ENCODE results near the gene GNPTG. TPM values are rescaled to one million over a fixed set of nuclear protein-coding genes. Genes with fewer than 3 reads are reported as not detected.
A peak's percentile ranks its signal among the peaks of the same experiment; 100 is the strongest.

GNPTG gene
- total RNA-seq, 1 experiment from 2014 or later: 40.6 TPM

- no peak overlapping the region for H3K27ac ChIP-seq
- H4K20me1 ChIP-seq (ENCODE audit: insufficient read depth): peaks cover 9% of the 10 kb centered on the region; the same call in 1 of the 2 replicates
- no peak for DNase-seq
- H3K36me3 ChIP-seq (ENCODE audit: low read depth): no peaks in the 10 kb centered on the region
- BruUV-seq (replicated peaks): no TSS peak
- POLR2A ChIA-PET (ENCODE audit: unreplicated experiment): no interaction called here
- peak overlapping the region; percentile 71; the same call in 1 of the 2 replicates for H2AFZ ChIP-seq
- intact Hi-C loops (cut with micrococcal nuclease; ENCODE audit: unreplicated experiment): no loop called here
- H3K9me2 ChIP-seq (ENCODE audit: insufficient read depth): no peaks in the 10 kb centered on the region
- CTCF ChIA-PET: no interaction called here
- TF ChIP-seq EZH2 (IDR thresholded peaks at IDR 0.05; ENCODE audit: low read depth): no peak
- H3K4me1 ChIP-seq (replicated peaks; ENCODE audit: insufficient read depth): peaks cover 17% of the 10 kb centered on the region
- peak overlapping the region; percentile 96 for H3K4me3 ChIP-seq
- H3K27me3 ChIP-seq (ENCODE audit: insufficient read depth, low read depth): no peaks in the 10 kb centered on the region
- H3F3A ChIP-seq (ENCODE audit: insufficient read depth, low read depth): peaks cover 8% of the 10 kb centered on the region; the same call in 1 of the 2 replicates
- H3K9me3 ChIP-seq (ENCODE audit: insufficient read depth, low read depth): no peaks in the 10 kb centered on the region
- H3K79me2 ChIP-seq (ENCODE audit: low read depth): peaks cover 56% of the 10 kb centered on the region
- H3K4me2 ChIP-seq: peak overlapping the region; percentile 95
These were observed 533 bp upstream of the GNPTG start for GRCh38 chr16:1351215-1351581.

GRCh38 chr16:1354815-1355540, 3.2 kb downstream of the GNPTG start:
- DNase-seq: no peak
- ChIA-PET CTCF (no interaction called here), POLR2A (ENCODE audit: unreplicated experiment) (no interaction called here)
- H3K4me2 ChIP-seq: no peak overlapping the region
- no peak overlapping the region for H3K4me3 ChIP-seq
- no peak for TF ChIP-seq CTCF (conservative IDR thresholded peaks at IDR 0.05)
- no peak for TF ChIP-seq EZH2 (IDR thresholded peaks at IDR 0.05; ENCODE audit: low read depth)
- H4K20me1 ChIP-seq (ENCODE audit: insufficient read depth): peaks cover 34% of the 10 kb centered on the region
- no peaks in the 10 kb centered on the region for H3K9me3 ChIP-seq (ENCODE audit: insufficient read depth, low read depth)
- no peaks in the 10 kb centered on the region for H3K9me2 ChIP-seq (ENCODE audit: insufficient read depth)
- no TSS peak for BruUV-seq (replicated peaks)
- intact Hi-C loops (cut with micrococcal nuclease; ENCODE audit: unreplicated experiment): no loop called here
- H2AFZ ChIP-seq: no peak overlapping the region
- H3K27ac ChIP-seq: no peak overlapping the region
- H3F3A ChIP-seq (ENCODE audit: insufficient read depth, low read depth): peaks cover 37% of the 10 kb centered on the region; the same call in 1 of the 2 replicates
- H3K36me3 ChIP-seq (ENCODE audit: low read depth): peaks cover 5% of the 10 kb centered on the region; the same call in 1 of the 2 replicates
- H3K4me1 ChIP-seq (replicated peaks; ENCODE audit: insufficient read depth): peaks cover 28% of the 10 kb centered on the region
- no peaks in the 10 kb centered on the region for H3K27me3 ChIP-seq (ENCODE audit: insufficient read depth, low read depth)
- H3K79me2 ChIP-seq (ENCODE audit: low read depth): peaks cover 73% of the 10 kb centered on the region

GRCh38 chr16:1355591-1355990, 3.9 kb downstream of the GNPTG start:
- H3K27ac ChIP-seq: no peak overlapping the region
- TF ChIP-seq CTCF (conservative IDR thresholded peaks at IDR 0.05): no peak
- TF ChIP-seq EZH2 (IDR thresholded peaks at IDR 0.05; ENCODE audit: low read depth): no peak
- peaks cover 73% of the 10 kb centered on the region for H3K79me2 ChIP-seq (ENCODE audit: low read depth)
- peaks cover 8% of the 10 kb centered on the region; the same call in 1 of the 2 replicates for H3K36me3 ChIP-seq (ENCODE audit: low read depth)
- peaks cover 41% of the 10 kb centered on the region; the same call in 1 of the 2 replicates for H3F3A ChIP-seq (ENCODE audit: insufficient read depth, low read depth)
- H3K4me1 ChIP-seq (replicated peaks; ENCODE audit: insufficient read depth): peaks cover 24% of the 10 kb centered on the region
- ChIA-PET POLR2A (ENCODE audit: unreplicated experiment) (interaction anchor here (0.5 kb wide), 1 partner anchor 29 kb away, joined by 3 read pairs; no protein-coding TSS in a partner anchor), CTCF (no interaction called here)
- H3K9me3 ChIP-seq (ENCODE audit: insufficient read depth, low read depth): no peaks in the 10 kb centered on the region
- H3K9me2 ChIP-seq (ENCODE audit: insufficient read depth): no peaks in the 10 kb centered on the region
- no peak for DNase-seq
- H4K20me1 ChIP-seq (ENCODE audit: insufficient read depth): peaks cover 38% of the 10 kb centered on the region
- no peak overlapping the region for H2AFZ ChIP-seq
- no peak overlapping the region for H3K4me2 ChIP-seq
- H3K4me3 ChIP-seq: no peak overlapping the region
- BruUV-seq (replicated peaks): no TSS peak
- H3K27me3 ChIP-seq (ENCODE audit: insufficient read depth, low read depth): no peaks in the 10 kb centered on the region
- intact Hi-C loops (cut with micrococcal nuclease; ENCODE audit: unreplicated experiment): no loop called here
